DND-41 (cell line): ENCODE measurements around the gene NDUFA12.
A peak's percentile ranks its signal among the peaks of the same experiment; 100 is the strongest.

Source experiments
- ATAC-seq: fragments of 200-7000 bp; cut with Tn5 transposase; 3 replicates; pipeline ENCODE4 v1.9.1; 2021; ENCODE audit warnings: low read depth; ENCODE audit not compliant: insufficient read depth
- DNase-seq: peaks from one replicate; pipeline ENCODE4 v3.0.0-alpha.2; 2020
- H2AFZ ChIP-seq: 2 replicates; pipeline ENCODE4 v1.6.0; 2012; ENCODE audit warnings: low read depth, low read length
- H3K27ac ChIP-seq: 2 replicates; pipeline ENCODE4 v1.5.1; 2012; ENCODE audit warnings: low read length, inconsistent platforms
- H3K27me3 ChIP-seq: fragments of 200-600 bp; sonication (generic); 2 replicates; pipeline ENCODE4 v1.6.0; 2012; ENCODE audit warnings: low read length, mild to moderate bottlenecking, inconsistent platforms; ENCODE audit not compliant: insufficient read depth, poor library complexity
- H3K36me3 ChIP-seq: 2 replicates; pipeline ENCODE4 v1.5.1; 2012; ENCODE audit warnings: low read length, inconsistent platforms; ENCODE audit not compliant: insufficient read depth
- H3K4me1 ChIP-seq: 2 replicates; pipeline ENCODE4 v1.5.1; 2012; ENCODE audit warnings: mild to moderate bottlenecking, low read length; ENCODE audit not compliant: insufficient read depth
- H3K4me2 ChIP-seq: 2 replicates; pipeline ENCODE4 v1.6.0; 2012; ENCODE audit warnings: mild to moderate bottlenecking, moderate library complexity, low read length, inconsistent platforms; ENCODE audit not compliant: insufficient read depth
- H3K4me3 ChIP-seq, 2 experiments: fragments of 200-600 bp in 1 of 2; shearing (Covaris generic) in 1 of 2; 2 replicates each; pipeline ENCODE4 v1.5.1; 2012 to 2016; ENCODE audit warnings: inconsistent platforms in 2 of 2, low read length in 2 of 2, mild to moderate bottlenecking in 2 of 2, low read depth in 1 of 2, moderate library complexity in 1 of 2
- H3K79me2 ChIP-seq: 2 replicates; pipeline ENCODE4 v1.6.0; 2012; ENCODE audit warnings: low read length, inconsistent platforms; ENCODE audit not compliant: insufficient read depth
- H3K9ac ChIP-seq: 2 replicates; pipeline ENCODE4 v1.6.0; 2012; ENCODE audit warnings: low read depth, mild to moderate bottlenecking, inconsistent platforms, low read length, moderate library complexity
- H3K9me3 ChIP-seq: 2 replicates; pipeline ENCODE4 v1.5.1; 2012; ENCODE audit warnings: low read length, moderate library complexity, mild to moderate bottlenecking, inconsistent platforms; ENCODE audit not compliant: insufficient read depth, severe bottlenecking
- H4K20me1 ChIP-seq: 2 replicates; pipeline ENCODE4 v1.6.0; 2012; ENCODE audit warnings: low read length; ENCODE audit not compliant: insufficient read depth
- CTCF ChIP-seq: IDR thresholded peaks from 2 replicates; pipeline ENCODE4 v1.5.1; 2012; ENCODE audit warnings: borderline replicate concordance, low read length, moderate library complexity, mild to moderate bottlenecking; ENCODE audit not compliant: poor library complexity, severe bottlenecking; ENCODE audit errors: extremely low read depth
- EZH2 ChIP-seq: IDR thresholded peaks from 3 replicates; pipeline ENCODE4 v1.6.1; 2012; ENCODE audit warnings: borderline replicate concordance, low read depth, mild to moderate bottlenecking, moderate library complexity, low read length, inconsistent platforms; ENCODE audit not compliant: severe bottlenecking

NDUFA12 gene

DNA sequence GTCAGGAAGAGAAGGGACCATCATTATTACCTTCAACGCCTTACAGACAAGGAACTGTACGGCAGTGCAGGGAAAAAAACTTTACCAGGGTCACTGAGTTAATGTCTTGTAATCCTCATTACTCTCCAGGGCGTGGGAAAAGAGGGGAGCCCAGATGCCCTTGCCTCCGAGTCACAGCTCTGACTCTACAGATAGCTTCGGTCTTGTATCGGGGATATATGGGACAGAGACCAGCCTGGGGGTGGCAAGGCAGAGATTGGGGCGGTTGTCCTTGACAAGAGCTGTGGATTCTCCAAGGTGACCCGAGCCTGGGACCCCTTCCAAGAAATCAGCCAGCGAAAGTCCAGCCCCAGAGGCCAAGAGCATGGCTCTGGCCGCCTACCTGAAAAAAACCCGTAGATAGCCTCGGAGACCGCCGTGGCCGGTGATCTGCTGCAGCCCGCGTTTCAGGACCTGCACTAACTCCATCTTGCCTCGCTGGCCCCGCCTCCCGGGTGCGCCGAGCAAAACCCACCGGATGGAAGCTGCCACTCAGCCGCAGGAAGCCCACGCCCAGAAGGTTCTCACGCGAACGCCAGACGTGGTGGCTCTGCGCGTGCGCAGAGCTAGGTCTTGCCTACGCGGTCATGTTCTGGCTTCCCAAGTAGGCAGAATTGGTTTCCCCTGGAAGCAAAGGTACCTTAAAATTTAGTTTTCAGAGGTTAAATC, at the start of gene NDUFA12:
NDUFA12 (minus strand) TSS at position 485 of the 708 bp plus-strand sequence; CDS start at position 468, 17 bp downstream.
- Histone ChIP-seq H3K79me2 (peaks cover 50% of the 10 kb centered on the region), H2AFZ (peak within 1 kb of the TSS; percentile 90), H3K9me3 (peaks cover 14% of the 10 kb centered on the region), H4K20me1 (no peaks in the 10 kb centered on the region), H3K4me2 (peak within 1 kb of the TSS; percentile 91), H3K36me3 (peaks cover 13% of the 10 kb centered on the region; the same call in 1 of the 2 replicates), H3K4me1 (peaks cover 47% of the 10 kb centered on the region), H3K9ac (peak within 1 kb of the TSS; percentile 73), H3K27me3 (no peaks in the 10 kb centered on the region), H3K4me3 (peak within 1 kb of the TSS; percentile 57 to 73), H3K27ac (peak within 1 kb of the TSS; percentile 85)
- DNase-seq (peak; percentile 97), ATAC-seq (peak; percentile 98)
- TF ChIP-seq CTCF = no peak
- TF ChIP-seq EZH2 = no peak

GRCh38 chr12:95051241-95051640, 47.7 kb upstream of the NDUFA12 start:
- Histone ChIP-seq H4K20me1 (no peaks in the 10 kb centered on the region), H3K36me3 (peaks cover 79% of the 10 kb centered on the region), H3K9me3 (no peaks in the 10 kb centered on the region), H3K9ac (no peak overlapping the region), H3K27ac (no peak overlapping the region), H3K27me3 (no peaks in the 10 kb centered on the region), H3K4me1 (no peaks in the 10 kb centered on the region), H3K79me2 (no peaks in the 10 kb centered on the region), H3K4me2 (no peak overlapping the region), H3K4me3 (no peak overlapping the region), H2AFZ (no peak overlapping the region)
- DNase-seq (no peak), ATAC-seq (no peak)
- TF ChIP-seq EZH2 (no peak), CTCF (no peak)

DNA sequence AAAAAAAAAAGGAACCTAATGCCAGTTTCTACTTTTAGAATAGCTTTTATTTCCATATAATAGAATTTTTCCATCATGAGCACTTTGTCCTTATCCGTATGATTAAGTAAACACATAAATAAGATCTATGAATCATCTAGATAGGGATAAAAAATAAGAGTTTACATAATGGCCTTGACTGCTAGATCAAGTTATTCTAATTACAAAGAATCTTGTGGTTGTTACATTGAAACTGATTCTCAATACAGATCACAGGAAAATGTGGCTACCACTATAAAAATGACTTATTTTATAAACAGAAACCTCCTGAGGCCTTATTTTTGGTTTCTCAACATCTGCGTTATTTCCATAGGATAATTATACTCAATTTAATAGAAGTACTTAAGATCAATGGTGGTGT, 34.4 kb upstream of the NDUFA12 start:
- DNase-seq (no peak), ATAC-seq (no peak)
- Histone ChIP-seq H3K9ac (no peak overlapping the region), H3K9me3 (no peaks in the 10 kb centered on the region), H3K4me2 (no peak overlapping the region), H3K4me3 (no peak overlapping the region), H3K79me2 (no peaks in the 10 kb centered on the region), H3K27me3 (no peaks in the 10 kb centered on the region), H3K27ac (no peak overlapping the region), H3K36me3 (peaks cover 82% of the 10 kb centered on the region), H2AFZ (no peak overlapping the region), H4K20me1 (no peaks in the 10 kb centered on the region), H3K4me1 (no peaks in the 10 kb centered on the region)
- TF ChIP-seq EZH2 (no peak), CTCF (no peak)
